Measurements from ENCODE around the gene KSR1.
"Not testable (repeated sequence)": the region's sequence is repeated elsewhere in the genome, so short reads cannot be mapped to it uniquely, and the experiment has no call there.

GRCh38 chr17:27636005-27636520 is 179.8 kb downstream of the KSR1 start:
- not testable (repeated sequence) for TF ChIP-seq CTCF (IDR thresholded peaks at IDR 0.05 in 4 of 5, conservative IDR thresholded peaks at IDR 0.05 in 1 of 5); POLR2A (IDR thresholded peaks at IDR 0.05)

Measured in gastrocnemius medialis (tissue), 4 donors.